Astrocyte (in vitro differentiated cells and primary cell): ENCODE results near the gene PPY.

ENCODE experiments used
- EZH2 ChIP-seq: IDR thresholded peaks from 2 replicates; pipeline ENCODE4 v1.6.1; 2012; ENCODE audit warnings: mild to moderate bottlenecking, low read length, inconsistent platforms; ENCODE audit not compliant: insufficient read depth
- TF ChIP-seq, protein P1 (sequence below): IDR thresholded peaks from 2 replicates; pipeline ENCODE4 v1.5.1; 2011; ENCODE audit warnings: low read depth, mild to moderate bottlenecking, inconsistent platforms, low read length, moderate library complexity; ENCODE audit not compliant: insufficient read depth

GRCh38 chr17:43975898-43976297, 33.6 kb upstream of the PPY start:
- TF ChIP-seq, protein P1, sequence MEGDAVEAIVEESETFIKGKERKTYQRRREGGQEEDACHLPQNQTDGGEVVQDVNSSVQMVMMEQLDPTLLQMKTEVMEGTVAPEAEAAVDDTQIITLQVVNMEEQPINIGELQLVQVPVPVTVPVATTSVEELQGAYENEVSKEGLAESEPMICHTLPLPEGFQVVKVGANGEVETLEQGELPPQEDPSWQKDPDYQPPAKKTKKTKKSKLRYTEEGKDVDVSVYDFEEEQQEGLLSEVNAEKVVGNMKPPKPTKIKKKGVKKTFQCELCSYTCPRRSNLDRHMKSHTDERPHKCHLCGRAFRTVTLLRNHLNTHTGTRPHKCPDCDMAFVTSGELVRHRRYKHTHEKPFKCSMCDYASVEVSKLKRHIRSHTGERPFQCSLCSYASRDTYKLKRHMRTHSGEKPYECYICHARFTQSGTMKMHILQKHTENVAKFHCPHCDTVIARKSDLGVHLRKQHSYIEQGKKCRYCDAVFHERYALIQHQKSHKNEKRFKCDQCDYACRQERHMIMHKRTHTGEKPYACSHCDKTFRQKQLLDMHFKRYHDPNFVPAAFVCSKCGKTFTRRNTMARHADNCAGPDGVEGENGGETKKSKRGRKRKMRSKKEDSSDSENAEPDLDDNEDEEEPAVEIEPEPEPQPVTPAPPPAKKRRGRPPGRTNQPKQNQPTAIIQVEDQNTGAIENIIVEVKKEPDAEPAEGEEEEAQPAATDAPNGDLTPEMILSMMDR: no peak
- TF ChIP-seq EZH2: no peak
